Activated T-helper 9 cell treated with anti-CD3 and anti-CD28 coated beads, Interleukin-2, amount 50 U/mL, for 16 hours (primary cell): ENCODE data around the gene MAN1B1.

Source experiments
- DNase-seq: peaks from one replicate; pipeline ENCODE4 v3.0.0-alpha.2; 2020; ENCODE audit warnings: low read depth

Gene MAN1B1

DNA sequence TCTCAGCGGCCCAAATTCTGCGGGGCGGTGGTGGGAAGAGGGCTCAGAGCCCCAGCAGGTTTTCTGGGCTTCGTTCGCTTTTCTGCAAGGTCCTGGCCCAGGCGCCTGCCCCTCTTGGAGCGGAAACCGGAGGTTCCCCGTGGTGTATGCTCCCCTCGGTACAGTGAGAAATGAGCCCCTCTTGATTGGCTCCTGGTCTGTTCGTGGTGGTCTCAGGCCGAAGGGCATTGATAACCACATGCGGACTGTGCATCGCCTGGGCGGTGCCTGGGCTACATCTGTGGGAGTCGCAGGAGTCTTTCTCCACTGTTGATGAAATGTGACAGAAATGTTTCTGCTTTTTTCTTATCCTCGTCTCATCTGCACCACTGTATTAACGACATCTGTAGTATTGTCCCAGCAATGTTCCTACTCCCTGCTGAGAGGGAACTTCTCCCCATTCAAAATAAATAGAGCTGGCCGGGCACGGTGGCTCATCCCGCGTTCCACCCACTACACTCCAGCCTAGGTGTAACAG lies 682 bp downstream of the MAN1B1 start:
- no peak for DNase-seq

DNA sequence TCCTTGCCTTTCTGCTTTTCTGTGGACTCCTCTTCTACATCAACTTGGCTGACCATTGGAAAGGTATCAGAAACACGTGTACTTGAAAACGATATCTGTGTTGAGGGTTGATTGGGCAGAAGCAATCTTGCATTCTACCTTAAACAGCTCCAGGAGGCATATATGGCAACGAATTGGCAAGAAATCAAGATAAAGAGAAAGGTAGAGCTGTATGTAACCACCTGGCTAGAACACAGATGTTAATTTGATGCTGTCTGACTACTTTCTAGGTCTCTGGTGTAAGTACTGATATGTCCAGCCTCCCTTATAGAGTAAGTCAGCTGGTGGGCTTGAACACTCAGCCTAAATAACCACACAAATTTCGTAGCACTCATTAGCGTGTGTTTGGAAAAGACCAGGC lies 1.3 kb downstream of the MAN1B1 start:
- no peak for DNase-seq

DNA sequence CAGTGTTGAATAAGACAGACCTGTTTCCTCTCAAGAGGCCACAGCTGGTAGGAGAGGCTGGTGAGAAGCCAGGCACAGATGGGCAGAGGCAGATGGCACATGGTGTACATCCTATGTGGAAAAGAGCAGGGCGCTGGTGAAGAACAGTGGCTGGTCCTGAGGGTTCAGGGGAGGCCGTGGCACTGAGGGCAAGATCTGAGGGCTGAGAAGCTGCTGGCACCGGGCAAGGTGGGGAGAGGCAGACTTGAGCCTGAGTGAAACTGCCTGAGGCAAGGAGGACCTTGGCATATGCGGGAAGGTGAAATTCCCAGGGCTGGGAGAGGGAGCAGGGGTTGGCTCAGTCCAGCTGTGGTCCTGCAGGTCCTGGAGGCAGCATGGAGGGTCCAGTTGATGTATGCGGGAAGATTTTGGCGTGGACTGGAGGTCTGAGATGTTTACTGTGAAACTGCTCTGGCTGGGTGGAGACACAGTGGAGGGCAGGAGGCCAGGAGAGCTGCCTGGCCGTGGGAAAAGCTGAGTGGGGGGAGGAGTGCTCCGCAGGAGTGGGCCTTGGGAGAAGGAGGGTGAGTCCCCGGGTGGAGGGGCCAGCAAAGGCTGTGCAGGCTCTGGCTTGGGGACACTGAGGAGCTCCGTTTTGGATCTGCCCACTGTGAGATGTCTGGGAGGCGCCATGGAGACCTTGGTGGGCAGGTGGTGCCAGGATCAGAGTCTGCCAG lies 2.6 kb downstream of the MAN1B1 start:
- DNase-seq: no peak

DNA sequence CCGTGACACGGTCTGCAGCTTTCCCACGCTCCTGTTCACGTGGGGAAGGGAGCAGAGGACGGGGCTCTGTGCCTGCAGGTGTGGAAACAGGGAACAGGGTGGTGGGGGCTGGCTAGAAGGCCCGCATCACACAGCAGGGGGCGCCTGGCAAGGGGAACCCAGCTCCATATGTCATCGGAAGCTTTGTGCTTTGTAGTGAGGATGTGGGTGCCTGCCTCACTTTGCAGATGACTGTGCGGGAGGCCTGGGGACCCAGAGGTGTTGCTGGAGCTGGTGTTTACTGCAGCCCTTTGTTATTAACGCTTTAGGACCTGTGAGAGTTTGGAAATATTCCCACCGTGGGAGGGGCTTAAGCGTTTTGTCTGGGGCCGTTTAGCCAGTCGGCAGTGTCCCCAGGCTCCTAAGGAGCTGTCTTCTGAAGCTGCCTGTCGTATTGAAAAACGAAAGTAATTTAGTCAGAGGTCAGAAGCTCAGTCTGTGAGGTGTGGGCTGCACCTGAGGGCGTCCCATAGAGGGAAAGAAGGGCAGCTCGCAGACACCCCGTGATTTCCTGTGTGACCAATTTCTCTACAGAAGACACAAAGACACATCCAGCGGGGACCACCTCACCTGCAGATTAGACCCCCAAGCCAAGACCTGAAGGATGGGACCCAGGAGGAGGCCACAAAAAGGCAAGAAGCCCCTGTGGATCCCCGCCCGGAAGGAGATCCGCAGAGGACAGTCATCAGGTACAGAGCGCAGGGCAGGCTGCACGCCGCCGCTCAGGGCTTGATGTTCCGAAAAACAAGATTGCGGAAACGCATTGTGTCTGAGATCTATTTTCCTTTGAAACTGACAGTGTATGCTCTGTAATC lies 9.1 kb downstream of the MAN1B1 start:
- DNase-seq: peak; percentile 80

DNA sequence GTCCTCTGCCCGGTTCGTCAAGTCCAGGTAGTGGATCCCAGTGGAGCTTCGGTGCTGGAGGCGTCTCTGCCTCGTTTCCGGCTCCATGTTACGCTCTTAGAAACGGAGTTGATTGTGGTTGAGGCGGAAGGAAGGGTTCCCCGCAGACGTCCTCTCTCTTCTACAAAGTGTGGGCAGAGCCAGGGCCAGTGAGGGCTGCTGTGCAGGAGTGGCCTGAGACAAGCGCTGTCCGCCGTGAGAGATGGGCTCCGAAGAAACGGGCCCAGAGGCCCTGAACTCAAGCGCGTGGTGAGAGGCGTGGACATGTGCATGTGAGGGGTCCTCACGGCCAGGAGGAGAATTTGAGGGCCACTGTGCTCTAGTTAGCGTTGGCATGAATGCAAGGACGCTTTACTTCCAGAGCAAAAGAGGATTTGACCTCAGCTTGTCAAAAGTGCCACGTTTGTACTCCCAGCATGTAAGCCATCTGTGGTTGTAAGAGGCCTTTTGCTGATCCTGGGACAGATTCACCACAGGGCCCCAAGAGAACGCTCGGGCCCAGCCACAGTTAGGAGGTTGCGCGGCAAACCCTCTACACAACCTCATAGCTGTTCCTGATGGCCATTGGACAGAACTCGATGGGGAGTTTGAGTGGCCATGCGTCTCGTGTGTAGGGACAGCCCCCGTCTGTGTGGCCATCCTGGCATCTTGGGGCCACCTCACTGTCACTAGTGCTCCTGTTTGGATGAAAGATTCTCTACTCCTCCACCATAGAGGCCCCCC lies 10.2 kb downstream of the MAN1B1 start:
- no peak for DNase-seq

DNA sequence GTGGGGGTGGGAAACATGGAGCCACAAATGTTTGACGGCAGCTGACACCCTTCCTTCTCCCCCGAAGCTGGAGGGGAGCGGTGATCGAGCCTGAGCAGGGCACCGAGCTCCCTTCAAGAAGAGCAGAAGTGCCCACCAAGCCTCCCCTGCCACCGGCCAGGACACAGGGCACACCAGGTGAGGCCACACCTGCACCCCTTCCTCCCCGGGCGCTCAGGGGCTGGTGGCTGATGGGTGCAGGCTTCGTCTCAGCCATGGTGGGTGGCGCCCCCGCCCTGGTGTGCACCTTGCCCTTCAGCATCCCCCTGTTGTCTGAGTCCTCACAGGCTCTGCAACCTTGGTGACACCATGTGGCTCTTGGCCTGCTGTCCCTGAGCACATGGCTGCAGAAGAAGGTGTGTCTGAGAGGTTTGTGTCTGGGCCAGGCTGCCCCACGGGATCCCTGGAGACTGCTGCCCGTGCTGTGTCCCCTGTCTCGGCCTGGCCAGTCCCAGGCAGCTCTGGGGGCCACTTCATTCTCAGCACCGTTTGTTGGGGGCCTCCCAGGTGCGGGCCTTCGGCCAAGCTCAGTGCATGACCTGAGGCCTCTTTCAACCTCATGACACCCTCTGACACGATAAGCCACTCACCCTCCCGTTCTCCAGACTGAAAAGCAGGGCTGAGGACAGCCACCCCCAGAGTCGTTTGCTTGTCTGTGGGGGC lies 11.1 kb downstream of the MAN1B1 start:
- no peak for DNase-seq

DNA sequence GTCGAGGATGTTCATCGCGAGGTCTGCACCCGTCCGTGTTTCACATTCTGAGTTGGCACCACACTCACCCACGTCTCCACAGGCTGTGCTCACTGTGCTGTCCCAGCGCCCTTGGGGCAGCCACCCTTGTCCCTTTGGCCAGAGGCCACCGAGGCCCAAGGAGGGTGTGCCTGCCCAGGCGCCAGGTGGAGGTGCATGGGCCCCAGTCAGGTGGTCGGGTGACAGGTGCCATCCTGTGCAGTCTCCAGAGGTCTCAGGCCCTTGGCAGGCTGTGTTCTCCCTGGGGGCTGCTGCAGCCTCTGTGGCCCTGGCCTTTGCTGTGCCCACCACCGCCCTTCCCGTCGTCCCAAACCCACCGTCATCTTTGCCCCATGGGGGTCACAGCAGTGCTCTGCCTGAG lies 12.4 kb downstream of the MAN1B1 start:
- no peak for DNase-seq

DNA sequence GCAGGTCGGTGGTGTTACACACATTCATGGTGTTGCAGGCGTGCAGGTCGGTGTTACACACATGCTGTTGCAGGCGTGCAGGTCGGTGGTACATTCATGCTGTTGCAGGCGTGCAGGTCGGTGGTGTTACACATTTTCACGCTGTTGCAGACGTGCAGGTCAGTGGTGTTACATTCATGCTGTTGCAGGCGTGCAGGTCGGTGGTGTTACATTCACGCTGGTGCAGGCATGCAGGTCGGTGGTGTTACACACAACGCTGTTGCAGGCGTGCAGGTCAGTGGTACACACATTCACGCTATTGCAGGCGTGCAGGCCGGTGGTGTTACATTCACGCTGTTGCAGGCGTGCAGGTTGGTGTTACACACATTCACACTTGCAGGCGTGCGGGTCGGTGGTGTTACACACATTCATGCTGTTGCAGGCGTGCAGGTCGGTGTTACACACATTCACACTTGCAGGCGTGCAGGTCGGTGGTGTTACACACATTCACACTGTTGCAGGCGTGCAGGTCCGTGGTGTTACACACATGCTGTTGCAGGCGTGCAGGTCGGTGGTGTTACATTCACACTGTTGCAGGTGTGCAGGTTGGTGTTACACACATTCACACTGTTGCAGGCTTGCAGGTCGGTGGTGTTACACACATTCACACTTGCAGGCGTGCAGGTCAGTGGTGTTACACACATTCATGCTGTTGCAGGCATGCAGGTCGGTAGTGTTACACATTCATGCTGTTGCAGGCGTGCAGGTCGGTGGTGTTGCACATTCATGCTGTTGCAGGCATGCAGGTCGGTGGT lies 16.6 kb downstream of the MAN1B1 start:
- no peak for DNase-seq

DNA sequence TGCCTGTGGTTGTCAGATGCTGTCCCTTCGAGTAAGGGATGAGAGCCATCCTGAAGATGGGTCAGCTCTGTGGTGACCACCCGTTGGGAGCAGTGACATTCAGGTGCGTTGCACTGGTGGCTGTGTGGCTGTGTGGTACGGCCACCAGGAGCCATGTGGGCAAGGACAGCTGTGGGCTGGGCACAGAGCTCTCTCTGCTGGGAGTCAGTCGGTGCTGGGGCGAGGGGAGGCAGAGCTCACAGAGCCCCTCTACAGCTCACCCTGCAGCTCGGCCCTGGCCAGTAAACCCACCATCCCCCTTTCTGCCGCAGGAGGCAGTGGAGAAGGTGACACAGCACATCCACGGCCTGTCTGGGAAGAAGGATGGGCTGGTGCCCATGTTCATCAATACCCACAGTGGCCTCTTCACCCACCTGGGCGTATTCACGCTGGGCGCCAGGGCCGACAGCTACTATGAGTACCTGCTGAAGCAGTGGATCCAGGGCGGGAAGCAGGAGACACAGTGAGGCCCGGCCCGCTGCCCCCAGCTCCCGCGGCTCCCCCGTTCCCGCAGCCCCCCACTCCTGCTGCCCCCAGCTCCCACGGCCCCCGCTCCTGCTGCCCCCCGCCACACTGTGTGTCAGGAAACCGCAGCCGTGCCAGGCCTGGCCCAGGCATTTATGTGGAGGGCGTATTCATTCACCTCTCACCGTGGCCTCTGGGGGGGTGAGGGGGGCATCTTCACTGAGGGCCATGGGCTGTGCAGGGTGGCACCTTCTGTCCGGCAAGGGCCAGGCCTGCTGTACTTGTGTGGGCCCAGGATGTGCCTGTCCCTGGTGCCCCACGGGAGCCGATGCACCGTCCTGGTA lies 19.3 kb downstream of the MAN1B1 start:
- DNase-seq: no peak

DNA sequence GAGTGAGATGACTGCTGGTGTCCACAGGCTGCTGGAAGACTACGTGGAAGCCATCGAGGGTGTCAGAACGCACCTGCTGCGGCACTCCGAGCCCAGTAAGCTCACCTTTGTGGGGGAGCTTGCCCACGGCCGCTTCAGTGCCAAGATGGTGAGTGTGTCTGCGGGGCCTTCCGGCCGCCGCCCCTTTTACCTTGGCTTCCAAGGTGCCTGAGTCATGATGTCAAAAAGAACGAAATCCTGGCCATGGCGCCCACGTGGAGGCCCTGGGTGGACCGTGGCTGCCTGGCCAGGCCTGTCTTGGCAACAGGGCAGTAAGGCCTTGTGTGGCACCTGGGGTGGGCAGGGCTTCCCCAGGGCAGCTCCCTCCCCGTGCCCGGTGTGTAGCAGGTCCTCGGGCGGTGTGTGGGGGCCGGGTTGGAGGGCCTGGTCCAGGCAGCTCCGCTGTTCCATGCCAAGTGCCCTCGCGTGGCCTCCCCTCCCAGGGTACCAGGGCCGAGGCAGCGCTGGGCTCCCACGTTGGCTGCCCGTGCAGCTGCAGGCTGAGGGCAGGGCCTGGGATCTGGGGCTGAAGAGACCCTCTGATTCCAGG lies 20.0 kb downstream of the MAN1B1 start:
- no peak for DNase-seq

DNA sequence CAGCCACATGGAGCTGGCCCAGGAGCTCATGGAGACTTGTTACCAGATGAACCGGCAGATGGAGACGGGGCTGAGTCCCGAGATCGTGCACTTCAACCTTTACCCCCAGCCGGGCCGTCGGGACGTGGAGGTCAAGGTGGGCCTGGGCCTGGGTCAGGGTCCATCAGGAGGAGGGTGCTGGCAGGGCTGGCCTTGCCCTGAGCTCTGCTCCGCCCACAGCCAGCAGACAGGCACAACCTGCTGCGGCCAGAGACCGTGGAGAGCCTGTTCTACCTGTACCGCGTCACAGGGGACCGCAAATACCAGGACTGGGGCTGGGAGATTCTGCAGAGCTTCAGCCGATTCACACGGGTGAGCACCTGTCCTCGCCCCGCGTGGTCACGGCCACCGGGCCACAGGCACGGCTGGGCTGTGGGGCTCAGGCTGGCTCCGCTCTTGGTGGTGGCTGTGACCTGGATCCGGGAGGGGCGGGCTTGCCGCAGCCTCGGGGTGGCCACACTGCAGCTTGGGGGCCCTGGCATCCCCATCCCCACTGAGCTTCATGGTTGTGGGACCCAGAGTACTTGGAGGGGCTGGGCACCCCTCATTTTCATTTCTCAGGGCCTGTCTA lies 20.6 kb downstream of the MAN1B1 start:
- DNase-seq: no peak

DNA sequence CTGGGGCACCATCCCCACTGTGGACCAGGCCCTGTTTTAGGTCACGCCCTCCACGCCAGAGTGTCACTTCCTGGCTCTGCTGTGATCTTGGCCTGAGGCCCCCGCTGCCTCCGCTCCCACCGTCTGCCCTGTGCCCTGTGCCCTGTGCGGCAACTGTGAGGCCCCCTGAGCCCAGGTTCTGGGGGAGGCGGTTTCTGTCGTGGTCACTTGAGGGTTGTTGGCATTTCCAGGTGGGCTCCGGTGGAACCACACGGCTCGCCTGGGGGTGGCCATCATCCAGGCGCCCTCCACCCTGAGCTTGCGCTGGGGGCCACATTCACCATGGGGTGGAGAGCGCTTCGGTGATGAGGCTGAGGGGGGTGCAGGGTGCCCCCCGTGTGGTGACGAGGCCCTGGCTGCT lies 21.2 kb downstream of the MAN1B1 start:
- DNase-seq: no peak

DNA sequence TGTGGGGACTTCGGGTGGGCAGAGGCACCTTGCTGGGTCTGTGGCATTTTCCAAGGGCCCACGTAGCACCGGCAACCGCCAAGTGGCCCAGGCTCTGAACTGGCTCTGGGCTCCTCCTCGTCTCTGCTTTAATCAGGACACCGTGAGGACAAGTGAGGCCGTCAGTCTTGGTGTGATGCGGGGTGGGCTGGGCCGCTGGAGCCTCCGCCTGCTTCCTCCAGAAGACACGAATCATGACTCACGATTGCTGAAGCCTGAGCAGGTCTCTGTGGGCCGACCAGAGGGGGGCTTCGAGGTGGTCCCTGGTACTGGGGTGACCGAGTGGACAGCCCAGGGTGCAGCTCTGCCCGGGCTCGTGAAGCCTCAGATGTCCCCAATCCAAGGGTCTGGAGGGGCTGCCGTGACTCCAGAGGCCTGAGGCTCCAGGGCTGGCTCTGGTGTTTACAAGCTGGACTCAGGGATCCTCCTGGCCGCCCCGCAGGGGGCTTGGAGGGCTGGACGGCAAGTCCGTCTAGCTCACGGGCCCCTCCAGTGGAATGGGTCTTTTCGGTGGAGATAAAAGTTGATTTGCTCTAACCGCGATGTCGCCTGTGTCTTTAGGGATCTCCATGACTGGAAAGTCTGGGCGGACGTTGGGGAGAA lies 21.9 kb downstream of the MAN1B1 start:
- DNase-seq: no peak

DNA sequence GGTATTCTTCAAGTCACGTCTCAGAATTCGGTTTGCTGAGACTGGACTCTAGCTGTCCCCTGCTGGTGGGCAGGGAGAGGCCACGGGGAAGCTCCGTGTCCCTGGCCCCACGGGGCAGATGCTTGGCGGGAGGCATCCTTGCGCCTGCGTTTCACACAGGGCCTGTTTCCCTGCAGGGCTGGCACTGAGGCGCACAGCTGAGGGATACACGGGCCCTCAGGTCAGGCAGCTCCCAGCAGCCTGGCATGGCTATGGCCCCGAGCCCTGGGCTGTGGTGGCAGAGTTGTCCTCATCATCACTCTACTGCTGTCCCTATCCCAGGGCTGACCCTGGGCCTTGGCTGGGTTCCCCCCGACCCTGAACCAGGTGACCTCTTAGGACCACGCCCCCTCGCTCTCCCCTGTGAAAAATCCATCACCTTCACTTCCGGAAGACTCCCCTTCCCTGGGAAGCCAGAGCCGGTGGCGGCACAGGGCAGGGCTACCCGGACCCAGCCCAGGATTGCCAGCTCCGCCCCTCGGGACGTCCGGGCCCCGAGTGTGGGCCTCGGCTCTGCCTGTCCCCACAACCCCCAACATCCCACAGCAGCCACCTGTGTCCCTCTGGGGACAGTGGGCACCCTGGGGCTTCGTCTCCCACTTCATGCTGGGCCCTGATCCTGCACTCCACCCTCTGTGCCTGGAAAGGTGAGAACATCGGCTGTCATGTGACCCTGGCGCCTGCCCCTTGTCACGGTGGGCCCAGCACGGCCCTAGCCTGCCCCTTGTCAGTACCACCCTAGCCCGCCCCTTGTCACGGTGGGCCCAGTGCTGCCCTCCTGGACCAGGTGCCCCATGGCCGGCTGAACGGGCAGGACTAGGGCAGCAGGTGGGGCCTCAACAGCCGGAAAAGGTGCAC lies 22.7 kb downstream of the MAN1B1 start:
- no peak for DNase-seq

DNA sequence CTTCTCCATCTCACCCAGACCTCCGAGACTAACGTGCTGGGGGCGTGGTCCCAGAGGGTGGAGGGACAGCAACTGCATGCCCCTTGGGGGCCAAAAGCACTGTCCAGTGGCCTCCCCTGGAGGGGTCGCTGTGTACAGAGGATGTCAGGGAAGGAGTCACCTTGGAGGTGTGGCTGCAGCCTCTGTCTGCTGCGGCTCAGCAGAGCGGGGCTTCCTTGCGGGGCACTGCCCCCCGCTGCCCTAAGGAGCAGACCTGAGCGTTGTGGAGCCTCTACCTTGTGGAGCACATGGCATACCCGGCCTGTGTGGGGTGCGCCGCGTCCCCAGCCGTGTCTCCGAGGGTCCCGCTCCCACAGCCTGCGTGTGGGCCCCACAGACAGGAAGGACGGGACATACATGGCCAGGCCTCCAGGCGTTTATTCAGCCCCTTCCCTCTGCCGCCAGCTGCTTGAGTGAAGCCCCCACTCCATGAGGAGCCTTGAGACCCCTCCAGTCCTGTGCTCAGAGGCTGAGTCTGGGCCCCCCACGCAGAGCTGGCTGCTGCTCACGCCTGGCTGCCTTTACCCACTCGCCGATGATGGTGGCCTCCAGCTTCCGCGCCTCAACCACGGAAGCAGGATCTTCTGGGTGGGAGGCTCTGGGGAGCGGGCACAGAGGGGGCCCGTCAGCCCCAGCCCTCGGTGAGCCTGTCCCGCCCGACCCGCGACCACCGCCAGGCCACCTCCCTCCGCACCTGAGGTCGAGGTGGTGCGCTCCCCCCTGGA lies 23.5 kb downstream of the MAN1B1 start:
- DNase-seq: no peak

DNA sequence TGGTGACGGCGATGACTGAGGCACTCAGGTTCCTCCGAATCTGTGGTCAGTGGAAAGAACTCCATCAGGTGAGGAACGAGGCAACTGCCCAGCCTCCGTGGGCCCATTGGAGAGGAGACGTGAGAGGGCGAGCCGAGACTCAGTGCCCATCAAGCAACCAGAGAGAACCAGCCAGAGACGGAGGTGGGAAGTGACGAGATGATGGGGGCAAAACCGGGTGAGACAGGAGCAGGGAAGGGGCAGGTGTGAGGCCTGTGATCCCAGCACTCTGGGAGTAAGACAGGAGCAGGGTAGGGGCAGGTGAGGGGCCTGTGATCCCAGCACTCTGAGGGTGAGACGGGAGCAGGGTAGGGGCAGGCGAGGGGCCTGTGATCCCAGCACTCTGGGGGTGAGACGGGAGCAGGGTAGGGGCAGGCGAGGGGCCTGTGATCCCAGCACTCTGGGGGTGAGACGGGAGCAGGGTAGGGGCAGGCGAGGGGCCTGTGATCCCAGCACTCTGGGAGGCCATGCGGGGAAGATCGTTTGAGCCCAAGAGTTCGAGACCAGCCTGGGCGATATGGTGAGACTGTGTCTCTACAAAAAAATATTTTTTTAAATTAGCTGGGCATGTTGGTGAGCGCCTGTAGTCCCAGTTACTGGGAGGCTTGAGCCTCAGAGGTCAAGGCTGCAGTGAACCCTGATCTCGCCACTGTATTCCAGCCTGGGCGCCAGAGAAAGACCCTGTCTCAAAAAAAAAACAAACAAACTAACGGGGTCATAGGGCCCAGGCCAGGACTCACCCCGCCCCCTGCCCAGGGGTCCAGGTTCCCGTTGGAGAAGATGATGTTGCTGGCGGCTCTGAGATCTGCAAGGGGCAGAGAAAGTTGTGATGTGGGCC lies 24.4 kb downstream of the MAN1B1 start:
- no peak for DNase-seq
